ENCODE measurements around the gene CAMTA1. TPM values are rescaled to one million over a fixed set of nuclear protein-coding genes. Genes with fewer than 3 reads are reported as not detected.

CAMTA1 gene
- total RNA-seq, 1 donor from 2014 or later: 127 TPM

DNA sequence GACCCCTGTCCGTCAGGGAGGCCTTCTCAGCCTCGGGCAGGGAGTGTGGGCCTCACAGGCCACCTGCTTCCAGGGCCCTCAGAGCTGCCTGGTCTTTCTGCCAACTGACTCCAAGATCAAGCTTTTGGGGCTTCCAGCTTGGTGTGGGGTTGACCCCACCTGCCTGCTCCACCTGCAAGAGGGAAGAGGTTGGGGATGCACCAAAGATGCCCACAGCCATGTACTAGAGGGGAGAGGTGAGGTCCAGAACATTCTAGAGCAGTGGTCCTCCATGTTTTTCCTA, 719.1 kb downstream of the CAMTA1 start:
- FAIRE-seq (no peak), DNase-seq (ENCODE audit: low spot score in 2 of 2) (no peak)

DNA sequence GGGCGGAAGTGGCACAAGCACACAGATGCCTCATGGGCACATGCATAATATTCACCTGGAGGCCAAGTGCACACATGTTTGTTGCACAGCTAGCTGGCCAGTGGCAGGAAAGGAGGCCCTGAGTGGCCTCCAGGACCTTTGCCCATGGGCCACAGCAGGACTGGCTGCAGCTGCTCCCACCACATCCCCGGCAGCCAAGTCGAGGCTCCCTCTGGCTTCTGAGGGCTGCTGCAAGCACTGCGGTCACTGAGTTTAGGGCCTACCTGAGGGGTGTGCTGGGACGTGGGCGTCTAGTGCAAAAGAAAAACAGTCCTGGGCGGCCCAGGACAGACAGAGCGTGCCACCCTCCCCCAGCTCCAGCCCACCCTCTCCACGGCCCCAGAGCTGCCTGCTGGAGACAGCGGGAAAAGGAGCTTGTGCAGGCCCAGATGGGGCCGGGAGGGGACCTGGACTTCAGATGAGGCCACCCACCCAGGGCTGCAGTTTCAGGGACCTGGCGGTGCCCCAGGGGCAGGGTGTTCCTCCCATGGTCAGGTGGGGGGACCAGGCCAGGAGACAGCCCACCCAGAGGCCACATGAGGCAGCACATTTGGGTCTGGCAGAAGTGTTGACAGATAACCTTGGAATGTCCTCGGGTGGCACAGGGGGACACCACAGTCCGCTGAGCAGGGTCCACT, 720.0 kb downstream of the CAMTA1 start:
- FAIRE-seq: no peak
- no peak for DNase-seq (ENCODE audit: low spot score in 2 of 2)

DNA sequence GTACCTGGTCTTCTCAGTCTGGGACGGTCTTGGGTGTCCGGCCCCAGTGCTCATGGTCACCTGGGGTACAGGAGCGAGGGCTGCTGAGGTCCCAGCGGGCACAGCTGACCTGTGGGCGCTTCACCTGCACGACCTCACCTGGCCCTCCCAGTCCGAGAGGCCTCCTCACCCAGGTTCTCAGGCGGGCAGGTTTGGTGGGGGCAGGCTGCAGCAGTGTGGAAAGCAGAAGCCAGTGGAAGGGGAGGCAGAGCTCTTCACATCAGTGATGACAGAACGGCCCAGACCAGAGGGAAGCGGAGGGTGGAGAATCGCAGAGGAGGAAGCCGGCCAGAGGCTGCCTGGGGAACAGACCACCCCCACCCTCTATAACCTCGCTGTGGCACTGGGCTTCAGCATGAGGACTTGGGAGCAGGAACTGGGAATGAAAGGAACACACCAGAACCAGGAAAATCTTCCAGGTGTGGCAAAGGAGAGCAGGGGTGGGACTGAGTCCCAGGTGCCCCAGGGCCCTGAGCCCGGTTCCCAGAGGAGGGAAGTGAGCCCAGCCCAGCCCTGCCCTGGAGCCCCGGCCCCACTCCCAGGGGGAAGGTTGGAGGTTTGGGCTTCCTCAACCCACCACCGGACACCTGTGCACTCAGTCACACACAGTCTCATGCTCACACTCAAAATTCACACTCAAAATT, 720.7 kb downstream of the CAMTA1 start:
- FAIRE-seq (no peak), DNase-seq (ENCODE audit: low spot score in 2 of 2) (no peak)

DNA sequence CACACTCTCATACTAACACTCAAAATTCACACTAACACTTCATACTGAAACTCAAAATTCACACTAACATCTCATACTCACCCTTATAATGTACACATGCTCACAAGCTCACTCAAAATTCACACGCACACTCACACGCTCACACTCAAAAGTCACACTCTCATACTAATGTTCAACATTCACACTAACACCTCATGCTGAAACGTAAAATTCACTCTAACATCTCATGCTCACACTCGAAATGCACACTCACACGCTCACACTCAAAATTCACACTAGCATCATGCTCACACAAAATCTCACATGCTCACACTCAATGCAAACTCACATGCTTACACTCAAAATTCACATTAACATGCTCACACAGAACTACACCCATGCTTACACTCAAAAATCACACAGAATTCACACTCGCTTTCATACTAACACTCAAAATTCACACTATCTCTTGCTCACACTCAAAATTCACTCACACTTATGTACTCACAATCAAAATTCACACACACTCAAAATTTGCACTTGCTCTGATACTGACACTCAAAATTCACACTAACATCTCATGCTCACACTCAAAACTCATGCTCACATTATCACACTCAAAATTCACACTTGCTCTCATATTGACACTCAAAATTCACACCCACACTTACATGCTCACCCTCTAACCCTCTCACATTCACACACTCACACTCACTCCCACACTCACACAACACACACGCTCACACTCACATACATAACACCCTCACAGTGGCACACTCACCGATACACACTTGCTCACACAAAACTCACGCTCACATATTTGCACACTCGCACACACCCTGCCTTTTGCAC, 721.4 kb downstream of the CAMTA1 start:
- no peak for DNase-seq (ENCODE audit: low spot score in 2 of 2)
- no peak for FAIRE-seq

DNA sequence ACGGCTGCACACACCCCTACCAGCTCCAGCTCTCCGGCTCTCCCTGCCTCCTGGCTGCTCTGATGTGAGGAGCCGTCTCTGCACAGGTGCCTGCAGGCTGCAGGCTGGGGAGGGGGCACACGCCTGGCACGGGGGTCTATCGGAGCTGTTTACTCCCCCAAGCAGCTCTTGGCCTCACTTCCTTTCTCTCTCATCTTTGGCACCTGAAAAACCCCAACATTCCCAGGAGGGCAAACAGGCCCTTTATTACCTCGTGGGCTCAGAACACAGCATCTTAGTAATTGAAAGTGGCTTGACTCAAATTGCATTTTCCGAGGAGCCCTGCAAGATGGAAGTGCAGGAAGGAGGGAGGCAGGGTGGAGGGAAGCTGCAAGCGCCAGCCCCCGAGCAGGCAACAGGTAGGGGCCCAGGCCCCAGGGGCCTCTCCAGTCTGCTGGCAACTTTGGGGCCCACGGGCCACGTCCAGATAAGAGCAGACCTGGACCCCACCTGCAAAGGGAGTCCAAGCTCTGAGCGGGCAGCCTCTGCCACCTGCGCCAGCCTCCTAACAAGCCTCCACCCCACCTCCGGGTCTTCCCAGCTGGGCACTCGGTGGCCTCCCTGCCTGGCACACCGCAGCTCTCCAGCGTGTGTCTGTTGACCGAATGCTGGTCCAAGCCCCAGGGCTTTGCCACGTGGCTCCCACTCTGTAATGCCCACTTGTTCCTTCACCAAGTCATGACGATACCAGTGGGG, 722.2 kb downstream of the CAMTA1 start:
- FAIRE-seq: no peak

DNA sequence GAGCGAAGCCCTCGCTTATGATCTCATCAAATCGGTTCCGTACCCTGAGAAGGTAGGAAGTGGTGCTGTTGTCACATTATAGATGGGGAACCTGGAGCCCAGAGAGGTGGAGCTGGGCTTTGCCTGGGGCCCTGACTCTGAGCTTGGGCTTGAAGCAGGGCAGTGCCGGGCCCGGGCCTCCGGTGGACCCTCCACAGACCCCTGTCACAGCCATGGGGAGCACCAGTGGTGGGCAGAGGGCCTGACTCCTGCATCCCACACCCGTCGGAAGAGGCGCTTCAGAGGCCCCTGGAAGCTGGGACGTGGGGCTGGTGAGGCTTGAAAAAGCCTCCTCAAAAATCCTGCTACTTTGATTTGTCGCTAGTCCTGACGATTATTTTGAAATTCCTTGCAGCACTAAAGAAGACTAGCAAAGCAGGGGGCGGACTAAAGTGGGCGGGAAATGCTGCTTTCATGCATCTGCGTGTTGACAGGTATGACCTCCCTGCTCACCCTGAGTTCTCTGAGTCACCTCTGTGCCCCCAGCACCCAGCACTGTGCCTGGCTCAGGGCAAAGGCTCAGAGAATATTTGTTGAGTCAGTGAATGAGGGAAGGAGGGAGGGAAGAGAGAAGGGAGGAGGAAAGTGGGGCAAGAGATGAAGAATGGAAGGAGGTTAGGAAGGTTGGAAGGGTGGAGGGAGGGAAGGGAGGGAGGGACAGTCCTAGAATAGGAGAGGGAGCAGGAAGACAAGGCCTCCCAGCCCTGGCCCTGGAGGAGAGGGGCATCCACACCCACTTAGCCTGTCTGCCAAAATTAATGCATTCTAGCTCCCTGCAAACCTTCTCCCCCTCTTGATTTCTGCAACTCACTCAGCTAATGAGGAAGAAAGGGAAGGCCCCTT, 723.0 kb downstream of the CAMTA1 start:
- FAIRE-seq: no peak
- no peak for DNase-seq (ENCODE audit: low spot score in 2 of 2)

More for the DNA sequence above, 722.2 kb downstream of the CAMTA1 start:
- no peak for DNase-seq (ENCODE audit: low spot score in 2 of 2)

DNA sequence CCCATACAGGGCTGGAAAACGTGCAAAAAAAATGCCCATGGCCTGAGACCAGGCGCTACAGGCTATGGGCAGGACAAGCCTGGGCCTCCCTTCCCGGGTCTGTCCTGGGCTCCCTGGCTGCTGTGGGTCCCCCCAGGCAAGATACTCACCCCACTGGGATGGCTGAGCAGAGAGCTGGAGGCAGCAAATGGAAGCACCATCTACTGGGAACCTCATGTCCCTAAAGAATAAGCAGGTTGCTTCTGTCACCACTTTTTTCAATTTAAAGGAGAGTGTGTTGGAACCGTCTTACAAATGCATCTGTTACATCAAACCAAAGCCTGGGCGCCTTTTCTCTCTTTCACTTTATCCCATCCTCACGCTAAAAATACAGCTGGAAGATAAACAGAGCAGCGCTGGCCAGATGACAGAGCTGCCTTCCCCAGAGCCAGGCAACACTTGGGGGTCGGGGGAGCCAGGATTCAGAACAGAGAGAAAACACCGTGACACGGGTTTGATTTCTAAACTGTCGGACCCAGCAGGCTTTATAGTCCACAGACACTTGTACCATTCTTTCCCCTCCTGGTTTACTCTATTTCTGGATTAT, 723.8 kb downstream of the CAMTA1 start:
- DNase-seq (ENCODE audit: low spot score in 2 of 2) (no peak), FAIRE-seq (no peak)

DNA sequence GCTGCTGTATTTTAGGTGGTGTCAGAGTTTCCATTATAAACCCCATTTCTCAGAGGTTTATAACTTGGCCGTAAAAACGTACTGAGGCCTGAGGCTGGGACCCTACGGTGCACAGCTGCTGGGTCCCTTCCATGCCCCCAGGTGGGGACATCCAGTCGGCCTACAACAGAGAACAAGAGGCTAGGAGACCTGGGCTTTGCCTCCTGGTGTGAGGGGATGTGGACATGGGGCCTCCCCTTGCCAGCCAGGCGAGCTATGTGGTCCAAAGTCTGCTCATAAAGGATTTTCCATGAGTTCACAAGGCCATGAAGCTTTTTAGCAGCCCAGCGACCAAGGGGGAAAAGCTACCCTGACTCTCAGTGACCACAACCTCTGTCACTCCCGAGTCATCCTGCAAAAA, 724.3 kb downstream of the CAMTA1 start:
- DNase-seq (ENCODE audit: low spot score in 2 of 2) (no peak), FAIRE-seq (no peak)

DNA sequence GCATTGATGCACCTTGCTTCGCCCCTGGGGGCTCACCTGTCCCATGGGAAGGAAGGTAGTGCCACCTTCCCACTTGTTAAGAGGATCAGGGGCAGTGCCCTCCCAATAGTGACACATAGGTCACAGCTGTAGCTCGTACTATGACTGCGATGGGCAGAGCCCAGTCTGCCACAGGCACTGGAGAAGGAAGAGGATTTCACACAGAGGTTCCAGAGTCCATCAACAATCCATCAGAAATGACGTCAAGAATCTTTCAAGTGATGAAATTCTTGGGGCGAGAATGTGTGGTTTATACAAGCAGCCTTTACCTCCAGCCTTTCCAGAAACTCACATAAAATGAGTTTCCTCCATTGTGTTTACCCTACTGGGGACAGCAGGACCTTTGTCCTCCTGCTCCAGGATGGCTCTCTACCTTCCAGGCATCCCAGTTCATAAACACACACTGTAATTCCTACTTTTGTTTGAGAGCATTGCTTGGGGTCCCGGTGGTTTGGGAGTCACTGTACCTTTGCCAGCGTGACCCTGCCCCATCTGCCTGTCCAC, 725.2 kb downstream of the CAMTA1 start:
- FAIRE-seq (no peak), DNase-seq (ENCODE audit: low spot score in 2 of 2) (no peak)

DNA sequence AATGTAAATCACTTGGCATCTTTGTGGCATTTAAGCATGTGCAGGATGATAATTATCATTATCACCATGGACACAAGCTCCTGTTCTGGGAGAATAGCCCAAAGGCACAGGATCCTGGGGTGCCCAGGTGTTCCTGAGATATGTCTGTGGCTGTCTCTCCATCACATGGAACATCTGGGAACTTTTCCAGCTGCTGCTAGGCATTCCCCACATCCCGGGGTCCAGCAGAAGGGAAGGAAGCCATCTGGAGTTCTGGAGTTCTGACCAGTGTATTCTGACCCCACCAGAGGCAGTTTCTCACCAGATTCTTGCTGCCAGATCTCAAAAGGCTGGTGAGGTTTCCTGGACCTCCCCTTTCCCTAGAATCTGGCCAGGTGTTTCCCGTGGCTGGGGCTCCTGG, 726.1 kb downstream of the CAMTA1 start:
- FAIRE-seq (no peak), DNase-seq (ENCODE audit: low spot score in 2 of 2) (no peak)

DNA sequence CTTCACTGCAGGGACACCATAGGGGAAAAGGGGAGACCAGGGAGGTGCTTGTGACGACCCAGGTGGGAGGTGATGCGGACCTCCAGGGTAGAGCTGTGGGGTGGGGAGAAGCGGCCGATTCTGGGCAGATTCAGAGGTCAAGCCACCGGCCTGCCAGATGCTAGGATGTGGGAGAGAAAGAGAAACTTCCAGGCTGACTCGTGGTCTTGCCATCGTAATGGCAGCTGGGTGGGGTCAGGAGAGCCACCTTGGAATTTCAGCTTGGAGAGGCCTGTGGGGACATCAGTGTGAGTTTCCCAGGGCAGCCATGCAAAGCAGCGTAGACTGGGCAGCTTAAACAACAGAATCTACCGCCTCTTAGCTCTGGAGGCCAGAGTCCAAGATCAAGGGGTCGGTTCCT, 727.8 kb downstream of the CAMTA1 start:
- DNase-seq (ENCODE audit: low spot score in 2 of 2): no peak
- FAIRE-seq: no peak

DNA sequence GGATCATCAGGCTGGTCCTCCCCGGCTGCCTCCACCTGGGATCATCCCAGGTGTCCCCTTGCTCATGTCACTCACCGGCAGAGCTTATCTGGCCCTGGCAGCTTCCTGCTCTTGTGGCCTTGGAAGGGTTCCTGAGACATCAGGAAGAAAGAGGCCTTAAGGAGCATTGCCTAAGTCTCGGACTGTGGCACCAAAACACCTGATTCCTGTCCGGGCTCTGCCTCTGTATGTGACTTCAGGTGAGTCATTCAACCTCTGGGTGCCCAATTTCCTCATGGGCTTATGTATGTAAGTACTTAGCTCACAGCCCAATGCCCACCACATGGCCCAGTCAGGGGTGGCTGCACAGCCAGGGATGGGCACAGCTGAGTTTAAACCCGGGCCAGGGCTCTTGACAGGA, 729.9 kb downstream of the CAMTA1 start:
- no peak for DNase-seq (ENCODE audit: low spot score in 2 of 2)
- no peak for FAIRE-seq

DNA sequence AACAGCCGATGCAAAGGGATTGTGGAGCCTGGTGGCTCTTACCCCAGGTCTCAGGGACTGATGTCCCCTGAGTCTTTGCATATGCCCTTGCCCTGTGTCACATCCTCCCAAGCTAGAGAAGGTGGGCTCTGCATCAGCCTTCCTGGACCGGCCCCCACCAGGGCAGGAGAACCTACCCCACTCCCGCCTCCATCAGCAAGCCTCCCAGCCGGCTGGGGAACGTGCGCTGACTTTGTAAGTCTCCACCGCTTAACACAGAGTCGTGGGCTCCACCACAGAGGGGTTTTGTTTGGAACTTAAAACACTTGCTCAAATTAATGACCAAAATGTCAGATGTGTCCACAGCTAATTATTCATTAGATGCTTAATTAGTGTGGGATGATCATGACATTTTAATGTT, 730.6 kb downstream of the CAMTA1 start:
- FAIRE-seq: no peak
- DNase-seq (ENCODE audit: low spot score in 2 of 2): no peak

DNA sequence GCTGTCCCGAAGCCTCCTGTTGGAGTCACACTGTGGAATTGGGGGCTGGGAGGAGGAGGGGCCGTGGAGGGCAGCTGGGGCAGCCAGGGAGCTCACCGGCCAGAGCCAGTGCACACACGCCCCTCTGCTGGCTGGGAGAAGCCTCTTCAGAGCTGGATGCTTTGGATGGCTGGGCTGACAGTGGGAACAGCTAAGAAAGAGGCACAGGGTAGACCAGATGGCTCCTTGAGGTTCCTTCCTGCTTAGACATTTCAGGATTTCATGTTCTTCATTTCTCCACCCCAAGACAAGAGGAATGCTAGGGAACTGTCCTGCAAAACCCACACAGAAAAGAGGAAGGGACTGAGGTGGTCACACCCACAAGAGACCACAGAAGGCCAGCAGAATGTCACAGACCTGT, 731.1 kb downstream of the CAMTA1 start:
- DNase-seq (ENCODE audit: low spot score in 2 of 2): no peak
- no peak for FAIRE-seq

DNA sequence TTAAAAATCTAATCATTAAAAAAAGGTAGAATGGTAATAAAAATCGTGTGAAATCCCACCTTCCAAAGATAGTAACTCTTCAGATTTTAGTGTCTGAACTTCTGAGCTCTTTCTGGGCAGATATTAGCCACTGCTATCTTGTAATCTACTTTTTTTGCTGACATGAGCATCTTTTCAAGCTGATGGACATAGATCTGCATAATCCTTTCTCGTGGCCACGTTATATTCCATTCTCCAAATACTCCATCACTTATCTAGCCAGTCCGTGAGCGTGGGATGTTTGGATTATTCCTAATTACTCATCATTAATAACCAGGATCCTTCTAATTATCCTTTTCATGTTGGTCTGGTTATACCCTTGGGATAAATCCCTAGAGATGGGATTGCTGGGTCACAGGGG, 731.7 kb downstream of the CAMTA1 start:
- no peak for DNase-seq (ENCODE audit: low spot score in 2 of 2)

DNA sequence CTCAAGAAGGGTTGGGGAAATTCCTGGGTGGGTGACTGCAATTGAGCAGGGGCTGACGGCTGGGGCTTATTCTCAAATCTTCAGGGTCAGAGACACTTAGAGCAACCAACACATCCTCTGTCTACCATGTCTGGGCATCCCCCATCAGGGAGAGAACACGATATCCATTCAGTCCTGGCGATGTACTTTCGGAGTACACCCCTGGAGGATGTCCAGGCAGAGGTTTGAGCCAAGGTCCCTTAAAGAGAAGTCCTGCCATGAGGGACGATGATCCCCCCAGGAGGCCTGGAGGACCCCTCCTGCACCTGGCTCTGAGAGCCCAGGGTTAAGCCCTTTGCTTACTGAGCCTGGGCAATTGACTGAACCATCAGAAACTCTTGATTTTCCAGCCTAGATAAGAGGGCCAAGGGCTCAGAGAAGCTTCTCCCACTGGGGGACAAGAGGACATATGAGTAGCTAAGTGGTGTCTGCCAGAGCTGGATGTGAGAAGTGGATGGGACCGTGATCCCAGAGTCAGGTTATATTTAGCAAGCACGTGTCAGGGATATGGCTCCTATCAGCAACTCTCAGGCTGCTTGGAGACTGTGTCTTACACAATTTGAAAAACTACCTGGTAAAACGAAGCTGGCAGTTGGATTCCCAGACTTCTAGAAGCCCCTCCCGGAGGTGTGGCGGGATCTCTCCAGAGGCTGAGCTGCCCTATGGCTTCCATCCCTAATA, 732.5 kb downstream of the CAMTA1 start:
- DNase-seq (ENCODE audit: low spot score in 2 of 2): no peak

More for the DNA sequence above, 731.7 kb downstream of the CAMTA1 start:
- no peak for FAIRE-seq

DNA sequence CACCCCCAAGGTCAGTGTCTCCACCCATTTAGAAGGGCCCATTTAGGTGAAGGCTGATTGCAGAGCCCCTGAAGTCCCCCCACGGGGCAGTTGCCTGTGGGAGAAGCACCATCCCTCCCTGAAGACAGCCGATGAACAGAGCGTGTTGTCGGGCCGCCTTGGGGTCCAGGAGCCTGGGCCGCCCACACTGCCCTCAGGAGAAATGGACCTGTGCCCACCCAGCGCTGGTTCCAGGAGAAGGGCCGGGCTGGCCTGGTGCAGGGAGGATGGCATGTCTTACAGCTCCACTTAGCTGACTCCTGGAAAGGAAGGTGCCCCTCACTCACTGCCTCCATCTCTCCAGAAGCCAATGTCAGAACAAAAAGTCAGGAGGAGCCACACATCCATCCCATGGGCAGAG, 733.2 kb downstream of the CAMTA1 start:
- FAIRE-seq (no peak), DNase-seq (ENCODE audit: low spot score in 2 of 2) (no peak)

More for the DNA sequence above, 732.5 kb downstream of the CAMTA1 start:
- FAIRE-seq: no peak

DNA sequence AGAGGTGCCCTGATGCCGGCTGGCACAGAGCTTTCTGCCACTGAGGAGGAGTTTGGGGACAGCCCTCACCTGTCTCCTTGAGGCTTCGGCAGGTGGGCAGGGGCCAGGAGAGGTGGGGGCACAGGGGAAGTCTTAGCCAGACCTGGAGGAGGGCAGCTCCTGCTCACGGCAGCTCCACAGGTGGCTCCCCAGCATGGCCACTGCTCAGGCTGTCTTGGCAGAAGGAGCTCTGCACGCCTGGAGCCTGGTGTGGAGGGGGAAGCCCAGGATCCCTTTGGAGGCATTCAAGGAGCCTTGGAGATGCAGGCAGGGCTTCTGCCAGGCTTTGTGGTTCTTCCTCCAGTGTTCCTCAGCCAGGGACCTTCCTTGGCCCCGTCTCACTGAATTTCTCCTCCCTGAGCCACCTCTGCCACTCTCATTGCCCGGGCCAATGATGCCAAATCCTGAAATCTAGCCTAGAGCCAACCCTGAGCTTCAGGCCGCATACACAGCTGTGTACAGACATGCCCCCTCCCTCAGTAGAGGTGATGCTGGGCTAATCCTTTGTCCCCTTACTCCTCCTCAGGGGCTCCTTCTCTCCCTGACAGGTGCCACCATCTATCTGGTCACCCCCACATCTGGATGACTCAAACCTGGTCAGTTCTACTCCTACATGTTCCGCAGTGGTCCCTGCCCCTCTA, 734.1 kb downstream of the CAMTA1 start:
- no peak for FAIRE-seq

More for the DNA sequence above, 734.1 kb downstream of the CAMTA1 start:
- DNase-seq (ENCODE audit: low spot score in 2 of 2): no peak
